Stimulated activated naive CD4-positive, alpha-beta T cell treated with Interleukin-2 at 50 U/mL for 16 hours (primary cell): Measurements from ENCODE around the gene MPRIP.

Experiments used
- DNase-seq: peaks from one replicate; lab custom pipeline; 2025; lab: John Stamatoyannopoulos, UW

The MPRIP gene

GRCh38 chr17:17237026-17237799 lies 195.0 kb downstream of the MPRIP start, which contains the start of gene FLCN:
TSS of gene FLCN (minus strand) at chr17:17237168. CDS start at chr17:17228137, 9,031 bp downstream.
- peak; percentile 90 for DNase-seq

GRCh38 chr17:17239832-17240231 lies 197.6 kb downstream of the MPRIP start:
- DNase-seq: no peak

DNA sequence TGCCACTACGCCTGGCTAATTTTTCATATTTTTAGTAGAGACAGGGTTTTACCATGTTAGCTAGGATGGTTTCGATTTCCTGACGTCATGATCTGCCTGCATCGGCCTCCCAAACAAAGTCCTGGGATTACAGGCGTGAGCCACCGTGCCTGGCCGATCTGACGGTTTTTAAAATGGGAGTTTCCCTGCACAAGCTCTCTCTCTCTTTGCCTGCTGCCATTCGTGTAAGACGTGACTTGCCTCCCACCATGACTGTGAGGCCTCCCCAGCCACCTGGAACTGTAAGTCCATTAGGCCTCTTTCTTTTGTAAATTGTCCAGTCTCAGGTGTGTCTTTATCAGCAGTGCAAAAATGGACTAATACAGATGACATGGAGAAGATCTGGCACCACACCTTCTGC lies 199.4 kb downstream of the MPRIP start:
- DNase-seq: no peak

DNA sequence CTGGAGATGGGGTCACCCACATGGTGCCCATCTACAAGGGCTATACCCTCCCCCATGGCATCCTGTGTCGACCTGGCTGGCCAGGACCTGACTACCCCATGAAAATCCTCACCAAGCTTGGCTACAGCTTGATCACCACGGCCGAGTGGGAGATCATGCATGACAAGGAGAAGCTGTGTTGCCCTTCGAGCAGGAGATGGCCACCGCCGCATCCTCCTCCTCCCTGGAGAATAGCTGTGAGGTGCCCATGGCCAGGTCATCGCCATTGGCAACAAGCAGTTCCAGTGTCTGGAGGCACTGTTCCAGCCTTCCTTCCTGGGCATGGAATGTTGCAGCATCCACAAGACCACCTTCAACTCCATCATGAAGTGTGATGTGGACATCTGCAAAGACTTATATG lies 200.0 kb downstream of the MPRIP start:
- DNase-seq: no peak
